Measurements from ENCODE around the gene HSD11B1L.

HSD11B1L gene

DNA sequence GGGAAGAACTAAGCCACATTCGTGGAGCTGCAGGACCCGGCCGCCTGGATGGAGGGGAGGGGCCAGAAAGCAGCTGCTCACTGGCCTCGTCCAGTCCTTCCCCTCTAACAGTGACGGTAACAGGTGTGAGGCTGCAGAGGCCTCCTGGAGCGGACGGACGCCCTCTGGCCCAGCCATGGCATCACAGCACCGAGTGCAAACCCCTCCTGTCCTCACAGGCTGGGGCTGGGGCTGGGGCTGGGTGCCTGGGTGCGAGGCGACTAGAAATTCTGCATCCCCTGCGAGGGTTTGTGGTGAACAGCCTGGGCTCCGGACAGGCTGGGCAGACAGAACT, 4.1 kb upstream of the HSD11B1L start:
- no peak for TF ChIP-seq CTCF (IDR thresholded peaks at IDR 0.05; ENCODE audit: control extremely low read depth, extremely low read depth, low read depth, missing control alignments)
- ChIA-PET POLR2A (interaction anchor here (1.0 to 1.1 kb wide), 2 partner anchors 10 to 13 kb away, joined by 3 to 4 read pairs; partner anchors contain the start of gene RPL36), CTCF (interaction anchor here (0.7 to 5.5 kb wide), 2 partner anchors 11 to 12 kb away, joined by 3 to 32 read pairs; partner anchors contain the start of gene RPL36)
- no peak for DNase-seq (ENCODE audit: extremely low spot score)

GRCh38 chr19:5677136-5677535, 3.7 kb upstream of the HSD11B1L start:
- DNase-seq (ENCODE audit: extremely low spot score): no peak
- ChIA-PET POLR2A (interaction anchor here (0.6 to 1.1 kb wide), 3 partner anchors 9 to 711 kb away, joined by 3 to 5 read pairs (median 4); partner anchors contain the start of gene RPL36), CTCF (interaction anchor here (0.7 to 5.5 kb wide), 2 partner anchors 11 kb away, joined by 3 to 32 read pairs; partner anchors contain the start of gene RPL36)
- no peak for TF ChIP-seq CTCF (IDR thresholded peaks at IDR 0.05; ENCODE audit: control extremely low read depth, extremely low read depth, low read depth, missing control alignments)

DNA sequence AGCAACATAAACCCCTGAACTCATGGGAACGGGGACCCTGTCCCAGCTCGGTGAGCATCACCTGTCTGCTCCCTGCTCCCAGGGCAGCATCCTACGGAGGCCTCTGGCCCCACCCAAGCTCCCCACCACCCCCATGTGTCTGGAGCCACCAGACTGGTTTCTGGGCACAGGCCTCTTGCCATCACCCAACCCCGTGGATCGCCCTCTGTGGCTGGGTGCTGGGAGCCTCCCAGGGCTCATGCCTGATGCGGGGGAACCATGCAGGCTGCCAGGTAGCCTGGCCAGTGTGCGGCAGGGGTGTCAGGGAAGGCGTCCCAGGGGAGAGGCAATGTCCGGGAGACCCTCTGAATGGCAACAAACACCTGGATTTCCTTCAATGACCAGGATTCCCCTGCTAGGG, 3.2 kb upstream of the HSD11B1L start:
- DNase-seq (ENCODE audit: extremely low spot score): no peak
- TF ChIP-seq CTCF (IDR thresholded peaks at IDR 0.05; ENCODE audit: control extremely low read depth, extremely low read depth, low read depth, missing control alignments): no peak
- ChIA-PET CTCF (interaction anchor here (0.7 to 5.5 kb wide), 2 partner anchors 11 kb away, joined by 3 to 32 read pairs; partner anchors contain the start of gene RPL36), POLR2A (interaction anchor here (0.6 kb wide), 1 partner anchor 712 kb away, joined by 5 read pairs; no protein-coding TSS in a partner anchor)

DNA sequence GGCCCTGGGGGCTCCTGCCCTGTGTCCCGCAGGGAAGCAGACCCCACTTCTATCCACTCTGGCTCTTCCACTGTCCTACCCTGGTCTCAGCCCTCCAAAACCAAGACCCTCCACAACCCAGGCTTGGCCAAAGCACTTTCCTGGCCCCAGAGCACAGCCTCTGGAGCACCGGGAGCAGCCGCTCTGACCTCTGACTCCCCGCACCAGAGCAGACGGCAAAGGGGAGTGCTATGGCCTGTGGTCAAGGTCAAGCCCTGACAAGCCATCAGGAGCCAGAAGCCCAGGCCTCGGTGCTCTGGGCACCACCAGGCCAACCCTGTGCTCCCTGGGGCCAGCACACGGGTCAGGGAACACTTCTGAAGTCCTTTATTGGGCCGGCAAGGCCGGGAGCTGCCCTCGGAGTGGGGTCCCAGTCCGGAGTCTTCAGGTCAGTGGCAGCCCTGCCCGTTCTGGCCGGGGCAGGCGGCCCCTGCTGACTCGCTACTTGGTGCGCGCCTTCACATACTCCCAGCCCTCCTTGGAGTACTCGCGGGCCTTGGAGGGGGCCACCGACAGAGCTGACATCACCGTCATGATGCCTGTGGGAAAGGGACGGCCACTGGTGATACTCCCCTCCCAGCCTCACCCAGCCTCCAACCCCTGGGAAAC, 2.6 kb upstream of the HSD11B1L start:
- DNase-seq (ENCODE audit: extremely low spot score): no peak
- ChIA-PET POLR2A (interaction anchor here (0.5 kb wide), 2 partner anchors 22 to 961 kb away, joined by 3 to 5 read pairs; no protein-coding TSS in a partner anchor), CTCF (interaction anchor here (5.5 kb wide), 1 partner anchor 10 kb away, joined by 32 read pairs; the partner anchor contains the start of gene RPL36)
- TF ChIP-seq CTCF (IDR thresholded peaks at IDR 0.05; ENCODE audit: control extremely low read depth, extremely low read depth, low read depth, missing control alignments): no peak

DNA sequence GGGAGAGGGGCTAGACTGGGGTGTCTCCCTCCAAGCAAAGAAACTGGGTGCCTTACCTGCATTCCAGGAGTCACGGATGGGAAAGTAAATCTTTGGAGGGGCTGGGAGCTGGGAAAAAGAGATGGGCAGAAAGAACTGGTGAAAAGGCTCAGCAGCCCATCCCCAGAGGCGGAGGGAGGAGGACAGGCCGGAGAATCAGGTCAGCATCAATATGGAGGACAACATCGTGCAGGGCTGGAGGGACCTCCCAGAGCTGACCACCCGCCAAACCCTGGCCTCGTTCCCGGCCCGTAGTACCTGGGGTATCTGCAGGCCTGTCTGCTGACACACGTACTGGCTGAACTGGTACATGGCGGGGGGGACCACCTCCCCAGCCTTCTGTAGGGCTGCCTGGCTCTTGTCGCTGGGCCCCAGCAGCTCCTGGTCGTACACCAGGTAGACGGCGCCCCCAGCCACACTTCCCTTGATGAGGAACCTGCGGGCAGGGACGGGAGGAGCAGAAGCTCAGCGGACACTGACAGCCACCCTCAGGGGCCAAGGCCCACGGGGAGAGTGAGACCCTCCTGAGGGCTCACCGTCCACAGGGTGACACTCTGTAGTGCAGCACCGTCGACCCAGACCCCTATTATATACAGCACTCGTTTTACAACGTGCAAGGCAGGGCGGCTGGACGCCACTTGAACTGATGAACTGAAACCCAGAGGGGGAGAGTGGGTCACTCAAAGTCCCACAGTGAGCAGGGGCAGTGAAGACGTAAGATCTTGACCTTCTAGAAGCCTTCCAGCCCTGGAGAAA, 1.3 kb upstream of the HSD11B1L start:
- peak; percentile 20 for DNase-seq (ENCODE audit: extremely low spot score)
- CTCF ChIA-PET: interaction anchor here (5.5 kb wide), 1 partner anchor 9 kb away, joined by 32 read pairs; the partner anchor contains the start of gene RPL36
- POLR2A ChIA-PET: interaction anchor here (0.6 to 0.8 kb wide), 2 partner anchors 12 to 41 kb away, joined by 3 read pairs; partner anchors contain the start of gene CATSPERD
- no peak for TF ChIP-seq CTCF (IDR thresholded peaks at IDR 0.05; ENCODE audit: control extremely low read depth, extremely low read depth, low read depth, missing control alignments)

GRCh38 chr19:5680084-5680436, 767 bp upstream of the HSD11B1L start:
- peak; percentile 22 for DNase-seq (ENCODE audit: extremely low spot score)
- no peak for TF ChIP-seq CTCF (IDR thresholded peaks at IDR 0.05; ENCODE audit: control extremely low read depth, extremely low read depth, low read depth, missing control alignments)
- ChIA-PET CTCF (interaction anchor here (5.5 kb wide), 1 partner anchor 8 kb away, joined by 32 read pairs; the partner anchor contains the start of gene RPL36), POLR2A (interaction anchor here (0.6 to 0.8 kb wide), 2 partner anchors 11 to 41 kb away, joined by 3 read pairs; partner anchors contain the start of gene CATSPERD)

All from GM10248 (cell line).